ENCODE measurements around the gene MIB2. TPM values are rescaled to one million over a fixed set of nuclear protein-coding genes. Genes with fewer than 3 reads are reported as not detected.

Gene MIB2
- total and polyA plus RNA-seq, 10 of the 15 experiments (the other 5 are each of a cell fraction or from before 2014, with no cell fraction given), result 0.42 to 26.8 (median 10.9) TPM; not detected in 1

GRCh38 chr1:1671365-1672119 is 56.2 kb downstream of the MIB2 start:
- ChIA-PET SMC1A (ENCODE audit: uncharacterized antibody, unreplicated experiment) (no interaction called here), RAD21 (ENCODE audit: unreplicated experiment) (no interaction called here), CTCF (no interaction called here), POLR2A (no interaction called here)
- Histone ChIP-seq H2AFZ (ENCODE audit: control insufficient read depth, low read depth, low read length) (no peak overlapping the region), H3K4me3 (no peak overlapping the region), H3K27me3 (replicated peaks in 1 of 2; ENCODE audit: control insufficient read depth in 2 of 2, insufficient read depth in 2 of 2, low read length in 1 of 2) (no peaks in the 10 kb centered on the region), H3K4me2 (ENCODE audit: control insufficient read depth, insufficient read depth) (no peak overlapping the region), H3K36me3 (ENCODE audit: control insufficient read depth in 2 of 2, insufficient read depth in 2 of 2, low read length in 1 of 2) (peaks cover 4 to 6% of the 10 kb centered on the region in 2 experiments), H3K9me3 (replicated peaks; ENCODE audit: control insufficient read depth, insufficient read depth, low read length) (no peaks in the 10 kb centered on the region), H3K79me2 (ENCODE audit: control insufficient read depth, insufficient read depth, low read length) (no peaks in the 10 kb centered on the region; the same call in 1 of the 2 replicates), H3K9ac (ENCODE audit: control insufficient read depth, insufficient read depth, low read length) (no peak overlapping the region), H3K27ac (ENCODE audit: control insufficient read depth, insufficient read depth) (no peak overlapping the region), H3K4me1 (ENCODE audit: control insufficient read depth, insufficient read depth, low read length) (no peaks in the 10 kb centered on the region), H4K20me1 (ENCODE audit: control insufficient read depth, insufficient read depth) (no peaks in the 10 kb centered on the region)
- in situ Hi-C loops (cut with MboI), result no loop called here
- FAIRE-seq (no peak), ATAC-seq (no peak), DNase-seq (ENCODE audit: low read depth, low spot score) (no peak)
- BruUV-seq (replicated peaks), result no TSS peak
- 84% methylated on average over 27 of the region's 27 CpGs for WGBS (ENCODE audit: insufficient coverage, insufficient replicate concordance, low lambda C conversion rate, missing lambda C conversion rate)
- intact Hi-C loops (cut with micrococcal nuclease; ENCODE audit: unreplicated experiment), result no loop called here
- 0 out of 4 replicates have a peak, but pooled peaks of 1 of the 2 experiments have one; percentile 15 for TF ChIP-seq IKZF2 (IDR thresholded peaks at IDR 0.05)
- 0 out of 2 replicates have a peak, but pooled peaks have one; percentile 22 for TF ChIP-seq POLR2A (IDR thresholded peaks at IDR 0.05; ENCODE audit: low read depth, low read length)
- no peak for TF ChIP-seq PKNOX1 (IDR thresholded peaks at IDR 0.05)
- no peak for TF ChIP-seq SMC3 (IDR thresholded peaks at IDR 0.05; ENCODE audit: borderline replicate concordance, low read length)
- no peak for TF ChIP-seq KDM1A (IDR thresholded peaks at IDR 0.05; ENCODE audit: borderline replicate concordance)
- TF ChIP-seq ESRRA (IDR thresholded peaks at IDR 0.05; ENCODE audit: low read length), result no peak
- TF ChIP-seq EZH2 (IDR thresholded peaks at IDR 0.05; ENCODE audit: borderline replicate concordance, control insufficient read depth, low read depth, low read length), result no peak
- no peak for TF ChIP-seq HSF1 (IDR thresholded peaks at IDR 0.05; ENCODE audit: low read depth, low read length)
- no peak for TF ChIP-seq SUPT20H (IDR thresholded peaks at IDR 0.05; ENCODE audit: borderline replicate concordance, control insufficient read depth, low read depth, low read length)
- TF ChIP-seq RELB (IDR thresholded peaks at IDR 0.05; ENCODE audit: low read depth), result no peak
- peak; percentile 97 for TF ChIP-seq MEF2B (IDR thresholded peaks at IDR 0.05; ENCODE audit: partially characterized antibody, poor library complexity, severe bottlenecking)
- TF ChIP-seq MTA3 (IDR thresholded peaks at IDR 0.05; ENCODE audit: borderline replicate concordance, low read length), result no peak
- TF ChIP-seq FOXM1 (IDR thresholded peaks at IDR 0.05; ENCODE audit: low read depth, low read length), result no peak
- 0 out of 2 replicates have a peak, but pooled peaks have one; percentile 61 for TF ChIP-seq GATAD2B (conservative IDR thresholded peaks at IDR 0.05; ENCODE audit: low read depth)
- no peak for TF ChIP-seq RUNX3 (IDR thresholded peaks at IDR 0.05; ENCODE audit: low read length)
- TF ChIP-seq MAX (IDR thresholded peaks at IDR 0.05; ENCODE audit: low read depth, low read length), result no peak
- peak; percentile 47; the same call in 1 of the 2 replicates for TF ChIP-seq TCF12 (IDR thresholded peaks at IDR 0.05; ENCODE audit: low read depth, low read length)
- no peak for TF ChIP-seq TAF1 (IDR thresholded peaks at IDR 0.05; ENCODE audit: borderline replicate concordance, low read depth, low read length)
